ENCODE results near the gene CECR2. TPM values are rescaled to one million over a fixed set of nuclear protein-coding genes. Genes with fewer than 3 reads are reported as not detected.
A peak's percentile ranks its signal among the peaks of the same experiment; 100 is the strongest.

CECR2 gene
- total RNA-seq, 4 donors from 2014 or later = 12.3 to 29.6 (median 20.4) TPM

DNA sequence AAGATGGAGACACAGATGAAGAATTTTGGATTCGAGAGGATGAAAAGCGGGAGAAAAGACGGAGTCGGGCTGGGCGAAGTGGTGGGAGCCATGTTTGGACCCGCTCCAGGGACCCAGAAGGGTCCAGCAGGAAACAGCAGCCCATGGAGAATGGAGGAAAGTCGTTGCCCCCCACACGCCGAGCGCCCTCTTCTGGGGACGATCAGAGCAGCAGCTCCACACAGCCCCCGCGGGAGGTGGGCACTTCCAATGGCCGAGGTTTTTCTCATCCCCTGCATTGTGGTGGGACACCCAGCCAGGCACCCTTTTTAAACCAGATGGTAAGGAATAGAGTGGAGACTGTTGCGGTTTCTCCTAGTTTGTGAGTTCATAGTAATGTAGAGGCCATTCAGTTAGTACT lies 171.2 kb downstream of the CECR2 start:
- Histone ChIP-seq H3K4me3 (no peak overlapping the region), H3K4me1 (no peaks in the 10 kb centered on the region), H3K9me3 (no peaks in the 10 kb centered on the region), H3K36me3 (peaks cover 0 to 56% of the 10 kb centered on the region in 2 donors), H3K27me3 (no peaks in the 10 kb centered on the region), H3K27ac (no peak overlapping the region)
- ATAC-seq = no peak
- TF ChIP-seq POLR2A (IDR thresholded peaks at IDR 0.05) = no peak
- TF ChIP-seq, protein P1, sequence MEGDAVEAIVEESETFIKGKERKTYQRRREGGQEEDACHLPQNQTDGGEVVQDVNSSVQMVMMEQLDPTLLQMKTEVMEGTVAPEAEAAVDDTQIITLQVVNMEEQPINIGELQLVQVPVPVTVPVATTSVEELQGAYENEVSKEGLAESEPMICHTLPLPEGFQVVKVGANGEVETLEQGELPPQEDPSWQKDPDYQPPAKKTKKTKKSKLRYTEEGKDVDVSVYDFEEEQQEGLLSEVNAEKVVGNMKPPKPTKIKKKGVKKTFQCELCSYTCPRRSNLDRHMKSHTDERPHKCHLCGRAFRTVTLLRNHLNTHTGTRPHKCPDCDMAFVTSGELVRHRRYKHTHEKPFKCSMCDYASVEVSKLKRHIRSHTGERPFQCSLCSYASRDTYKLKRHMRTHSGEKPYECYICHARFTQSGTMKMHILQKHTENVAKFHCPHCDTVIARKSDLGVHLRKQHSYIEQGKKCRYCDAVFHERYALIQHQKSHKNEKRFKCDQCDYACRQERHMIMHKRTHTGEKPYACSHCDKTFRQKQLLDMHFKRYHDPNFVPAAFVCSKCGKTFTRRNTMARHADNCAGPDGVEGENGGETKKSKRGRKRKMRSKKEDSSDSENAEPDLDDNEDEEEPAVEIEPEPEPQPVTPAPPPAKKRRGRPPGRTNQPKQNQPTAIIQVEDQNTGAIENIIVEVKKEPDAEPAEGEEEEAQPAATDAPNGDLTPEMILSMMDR (IDR thresholded peaks at IDR 0.05 in 4 of 5, conservative IDR thresholded peaks at IDR 0.05 in 1 of 5) = peak in 2 of 5 experiments; percentile 30 to 40
- intact Hi-C loops (cut with DNase I; ENCODE audit: low total_unique reads) = no loop called here
- in situ Hi-C loops (cut with MboI; ENCODE audit: low sequenced_read_pairs in 4 of 4) = no loop called here
- no peak for DNase-seq

- DNase-seq (no peak), ATAC-seq (no peak)
- Histone ChIP-seq H3K27me3 (no peaks in the 10 kb centered on the region), H3K9me3 (no peaks in the 10 kb centered on the region), H3K4me3 (no peak overlapping the region), H3K27ac (no peak overlapping the region), H3K4me1 (no peaks in the 10 kb centered on the region), H3K36me3 (peaks cover 0 to 56% of the 10 kb centered on the region in 2 donors)
- in situ Hi-C loops (cut with MboI; ENCODE audit: low sequenced_read_pairs in 4 of 4) (no loop called here), intact Hi-C loops (cut with DNase I; ENCODE audit: low total_unique reads) (no loop called here)
- TF ChIP-seq POLR2A (IDR thresholded peaks at IDR 0.05) = no peak
- TF ChIP-seq, protein P1 (IDR thresholded peaks at IDR 0.05 in 4 of 5, conservative IDR thresholded peaks at IDR 0.05 in 1 of 5) = no peak
These were observed 172.2 kb downstream of the CECR2 start for GRCh38 chr22:17541476-17541875.

GRCh38 chr22:17542452-17542851 lies 173.2 kb downstream of the CECR2 start:
- Histone ChIP-seq H3K4me1 (no peaks in the 10 kb centered on the region), H3K4me3 (no peak overlapping the region), H3K27me3 (no peaks in the 10 kb centered on the region), H3K27ac (no peak overlapping the region), H3K9me3 (no peaks in the 10 kb centered on the region), H3K36me3 (peaks cover 0 to 50% of the 10 kb centered on the region in 2 donors)
- in situ Hi-C loops (cut with MboI; ENCODE audit: low sequenced_read_pairs in 4 of 4) (no loop called here), intact Hi-C loops (cut with DNase I; ENCODE audit: low total_unique reads) (no loop called here)
- TF ChIP-seq, protein P1 (IDR thresholded peaks at IDR 0.05 in 4 of 5, conservative IDR thresholded peaks at IDR 0.05 in 1 of 5) = no peak
- no peak for TF ChIP-seq POLR2A (IDR thresholded peaks at IDR 0.05)
- no peak for DNase-seq
- no peak for ATAC-seq

DNA sequence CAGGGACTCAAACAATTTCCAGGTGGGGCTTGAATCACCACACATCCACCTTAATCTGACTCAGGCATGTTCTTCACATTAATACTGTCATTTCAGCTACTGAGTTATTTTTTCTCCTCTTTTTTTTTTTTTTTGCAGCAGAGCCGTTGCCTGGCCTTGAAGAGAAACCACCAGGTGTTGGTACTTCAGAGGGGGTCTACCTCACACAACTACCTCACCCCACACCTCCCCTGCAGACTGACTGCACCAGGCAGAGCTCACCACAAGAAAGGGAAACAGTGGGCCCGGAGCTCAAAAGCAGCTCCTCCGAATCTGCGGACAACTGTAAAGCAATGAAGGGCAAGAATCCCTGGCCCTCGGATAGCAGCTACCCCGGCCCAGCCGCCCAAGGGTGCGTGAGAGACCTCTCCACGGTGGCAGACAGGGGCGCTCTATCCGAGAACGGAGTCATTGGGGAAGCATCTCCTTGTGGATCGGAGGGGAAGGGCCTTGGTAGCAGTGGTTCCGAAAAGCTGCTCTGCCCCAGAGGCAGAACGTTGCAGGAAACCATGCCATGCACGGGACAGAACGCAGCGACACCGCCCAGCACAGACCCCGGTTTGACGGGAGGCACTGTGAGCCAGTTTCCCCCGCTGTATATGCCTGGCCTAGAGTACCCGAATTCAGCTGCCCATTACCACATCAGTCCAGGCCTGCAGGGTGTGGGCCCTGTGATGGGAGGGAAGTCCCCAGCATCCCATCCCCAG lies 178.9 kb downstream of the CECR2 start:
- Histone ChIP-seq H3K4me1 (no peaks in the 10 kb centered on the region), H3K36me3 (peaks cover 0 to 36% of the 10 kb centered on the region in 2 donors), H3K27ac (no peak overlapping the region), H3K9me3 (no peaks in the 10 kb centered on the region), H3K27me3 (no peaks in the 10 kb centered on the region), H3K4me3 (no peak overlapping the region)
- ATAC-seq (no peak), DNase-seq (no peak)
- TF ChIP-seq, protein P1 (IDR thresholded peaks at IDR 0.05 in 4 of 5, conservative IDR thresholded peaks at IDR 0.05 in 1 of 5) = no peak
- TF ChIP-seq POLR2A (IDR thresholded peaks at IDR 0.05) = no peak
- intact Hi-C loops (cut with DNase I; ENCODE audit: low total_unique reads) (no loop called here), in situ Hi-C loops (cut with MboI; ENCODE audit: low sequenced_read_pairs in 4 of 4) (no loop called here)

GRCh38 chr22:17548756-17549035 lies 179.4 kb downstream of the CECR2 start:
- no peak overlapping the region for H3K4me3 ChIP-seq
- H3K9me3 ChIP-seq = no peaks in the 10 kb centered on the region
- no peak for ATAC-seq
- H3K27ac ChIP-seq = no peak overlapping the region
- in situ Hi-C loops (cut with MboI; ENCODE audit: low sequenced_read_pairs in 4 of 4) = no loop called here
- TF ChIP-seq, protein P1 (IDR thresholded peaks at IDR 0.05 in 4 of 5, conservative IDR thresholded peaks at IDR 0.05 in 1 of 5) = no peak
- no peaks in the 10 kb centered on the region for H3K4me1 ChIP-seq
- intact Hi-C loops (cut with DNase I; ENCODE audit: low total_unique reads) = no loop called here
- DNase-seq = no peak
- H3K27me3 ChIP-seq = no peaks in the 10 kb centered on the region
- H3K36me3 ChIP-seq = peaks cover 0 to 38% of the 10 kb centered on the region in 2 donors

Measured in gastrocnemius medialis (tissue), 4 donors.